Measurements from ENCODE around the gene KLHL2.

DNA sequence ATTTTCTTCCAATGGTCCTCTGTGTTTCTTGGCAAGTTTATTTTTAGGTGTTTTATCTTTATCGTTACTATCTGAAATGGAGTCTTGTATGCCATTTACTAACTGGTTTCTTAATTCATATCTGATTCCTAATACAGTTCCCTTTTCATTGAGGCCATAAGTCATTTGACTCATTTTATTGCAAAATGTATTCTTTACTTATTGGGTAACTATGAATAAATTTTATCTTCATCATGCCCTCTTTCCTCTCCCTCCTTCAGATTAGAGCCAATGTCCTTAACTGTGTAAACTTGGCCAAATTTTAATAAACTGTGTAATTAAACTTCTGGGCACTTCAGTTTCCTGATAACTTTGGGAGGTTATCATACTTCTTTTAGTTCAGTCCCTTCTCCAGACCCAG, 100.8 kb downstream of the KLHL2 start:
- TF ChIP-seq, protein P1, sequence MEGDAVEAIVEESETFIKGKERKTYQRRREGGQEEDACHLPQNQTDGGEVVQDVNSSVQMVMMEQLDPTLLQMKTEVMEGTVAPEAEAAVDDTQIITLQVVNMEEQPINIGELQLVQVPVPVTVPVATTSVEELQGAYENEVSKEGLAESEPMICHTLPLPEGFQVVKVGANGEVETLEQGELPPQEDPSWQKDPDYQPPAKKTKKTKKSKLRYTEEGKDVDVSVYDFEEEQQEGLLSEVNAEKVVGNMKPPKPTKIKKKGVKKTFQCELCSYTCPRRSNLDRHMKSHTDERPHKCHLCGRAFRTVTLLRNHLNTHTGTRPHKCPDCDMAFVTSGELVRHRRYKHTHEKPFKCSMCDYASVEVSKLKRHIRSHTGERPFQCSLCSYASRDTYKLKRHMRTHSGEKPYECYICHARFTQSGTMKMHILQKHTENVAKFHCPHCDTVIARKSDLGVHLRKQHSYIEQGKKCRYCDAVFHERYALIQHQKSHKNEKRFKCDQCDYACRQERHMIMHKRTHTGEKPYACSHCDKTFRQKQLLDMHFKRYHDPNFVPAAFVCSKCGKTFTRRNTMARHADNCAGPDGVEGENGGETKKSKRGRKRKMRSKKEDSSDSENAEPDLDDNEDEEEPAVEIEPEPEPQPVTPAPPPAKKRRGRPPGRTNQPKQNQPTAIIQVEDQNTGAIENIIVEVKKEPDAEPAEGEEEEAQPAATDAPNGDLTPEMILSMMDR (IDR thresholded peaks at IDR 0.05 in 4 of 5, conservative IDR thresholded peaks at IDR 0.05 in 1 of 5), result no peak
- TF ChIP-seq POLR2A (IDR thresholded peaks at IDR 0.05), result no peak
